Measurements from ENCODE around the gene SH2D6.
"Not testable (repeated sequence)": the region's sequence is repeated elsewhere in the genome, so short reads cannot be mapped to it uniquely, and the experiment has no call there.

Gene SH2D6

DNA sequence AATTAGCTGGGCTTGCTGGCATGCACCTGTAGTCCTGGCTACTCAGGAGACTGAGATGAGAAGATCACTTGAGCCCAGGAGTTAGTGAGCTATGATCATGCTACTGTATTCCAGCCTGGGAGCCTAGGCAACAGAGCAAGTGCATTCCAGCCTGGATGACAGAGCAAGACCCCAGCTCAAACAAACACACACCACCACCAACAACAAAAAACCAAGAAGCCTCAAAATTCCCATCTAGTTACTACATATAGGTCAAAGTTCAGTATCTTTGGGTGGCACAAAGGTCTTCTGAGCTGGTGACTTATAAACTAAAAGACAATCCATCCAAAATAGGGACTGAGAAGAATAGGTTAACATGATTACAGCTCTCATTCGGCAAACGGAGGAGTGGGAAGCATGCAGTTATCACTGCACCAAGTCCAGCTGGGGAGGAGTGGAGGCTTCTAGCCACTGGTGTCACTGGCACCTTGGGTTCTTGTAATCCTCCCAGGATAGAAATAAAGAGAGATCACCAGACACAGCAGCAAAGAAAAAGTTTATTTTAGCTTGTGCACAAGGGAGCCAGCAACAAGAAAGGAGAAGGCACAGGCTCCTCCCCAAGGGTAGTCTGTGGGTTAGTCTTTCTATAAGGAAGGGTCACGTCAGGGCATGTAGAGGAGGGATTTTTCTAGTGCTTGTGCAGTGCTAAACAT is 57.4 kb downstream of the SH2D6 start:
- Histone ChIP-seq H3K27me3 (ENCODE audit: insufficient read depth, low read length) (no peaks in the 10 kb centered on the region), H2AFZ (ENCODE audit: low read length, unreplicated experiment) (no peak overlapping the region), H3K4me3 (ENCODE audit: low read depth, low read length) (no peak overlapping the region), H3K36me3 (ENCODE audit: insufficient read depth, low read length) (no peaks in the 10 kb centered on the region), H3K79me2 (ENCODE audit: control insufficient read depth, insufficient read depth, low read length, unreplicated experiment) (no peaks in the 10 kb centered on the region), H3K27ac (ENCODE audit: low read depth, low read length) (no peak overlapping the region), H3K4me1 (ENCODE audit: control insufficient read depth, insufficient read depth, low read length, unreplicated experiment) (peaks cover 3% of the 10 kb centered on the region)

DNA sequence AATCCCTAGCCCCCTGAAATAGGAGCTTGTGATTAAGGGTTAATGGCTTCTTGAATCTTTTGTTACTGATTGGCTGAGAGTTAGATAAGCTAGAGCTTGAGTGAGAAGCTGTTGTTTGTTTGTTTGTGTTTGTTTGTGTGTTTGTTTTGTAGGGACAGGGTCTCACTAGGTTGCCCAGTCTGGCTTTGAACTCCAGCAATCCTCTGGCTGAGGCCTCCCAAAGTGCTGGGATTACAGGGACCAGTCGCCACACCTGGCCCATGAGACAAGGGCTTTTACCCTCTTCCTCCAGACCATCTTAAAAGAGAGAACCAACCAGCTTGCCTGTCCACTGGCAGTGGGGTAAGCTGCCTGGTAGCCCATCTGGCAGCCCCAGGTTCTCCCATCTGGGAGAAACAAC is 58.1 kb downstream of the SH2D6 start:
- Histone ChIP-seq H3K36me3 (ENCODE audit: insufficient read depth, low read length) (no peaks in the 10 kb centered on the region), H3K4me3 (ENCODE audit: low read depth, low read length) (no peak overlapping the region), H2AFZ (ENCODE audit: low read length, unreplicated experiment) (no peak overlapping the region), H3K27me3 (ENCODE audit: insufficient read depth, low read length) (no peaks in the 10 kb centered on the region), H3K27ac (ENCODE audit: low read depth, low read length) (no peak overlapping the region), H3K4me1 (ENCODE audit: control insufficient read depth, insufficient read depth, low read length, unreplicated experiment) (peaks cover 1% of the 10 kb centered on the region), H3K79me2 (ENCODE audit: control insufficient read depth, insufficient read depth, low read length, unreplicated experiment) (no peaks in the 10 kb centered on the region)

DNA sequence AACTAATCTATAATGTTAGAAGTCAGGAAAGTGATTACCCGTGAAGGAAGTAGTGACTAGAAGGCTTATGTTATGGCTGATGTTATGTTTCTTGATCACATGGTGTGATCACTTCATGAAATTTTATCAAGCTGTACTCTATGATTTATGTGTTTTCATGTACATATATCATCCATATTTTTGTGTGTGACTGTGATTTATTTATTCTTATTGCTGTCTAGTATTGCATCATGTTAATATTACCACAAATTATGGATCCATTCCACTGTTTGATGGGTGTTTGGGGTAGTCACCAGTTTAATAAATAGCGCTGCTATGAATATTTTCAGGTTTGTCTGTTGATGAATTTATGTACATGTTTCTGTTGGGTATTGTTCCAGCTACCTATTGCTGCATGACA is 59.4 kb downstream of the SH2D6 start:
- Histone ChIP-seq H3K27me3 (ENCODE audit: insufficient read depth, low read length) (no peaks in the 10 kb centered on the region), H3K4me3 (ENCODE audit: low read depth, low read length) (no peak overlapping the region), H3K4me1 (ENCODE audit: control insufficient read depth, insufficient read depth, low read length, unreplicated experiment) (no peaks in the 10 kb centered on the region), H3K79me2 (ENCODE audit: control insufficient read depth, insufficient read depth, low read length, unreplicated experiment) (no peaks in the 10 kb centered on the region), H2AFZ (ENCODE audit: low read length, unreplicated experiment) (no peak overlapping the region), H3K27ac (ENCODE audit: low read depth, low read length) (no peak overlapping the region), H3K36me3 (ENCODE audit: insufficient read depth, low read length) (no peaks in the 10 kb centered on the region)

DNA sequence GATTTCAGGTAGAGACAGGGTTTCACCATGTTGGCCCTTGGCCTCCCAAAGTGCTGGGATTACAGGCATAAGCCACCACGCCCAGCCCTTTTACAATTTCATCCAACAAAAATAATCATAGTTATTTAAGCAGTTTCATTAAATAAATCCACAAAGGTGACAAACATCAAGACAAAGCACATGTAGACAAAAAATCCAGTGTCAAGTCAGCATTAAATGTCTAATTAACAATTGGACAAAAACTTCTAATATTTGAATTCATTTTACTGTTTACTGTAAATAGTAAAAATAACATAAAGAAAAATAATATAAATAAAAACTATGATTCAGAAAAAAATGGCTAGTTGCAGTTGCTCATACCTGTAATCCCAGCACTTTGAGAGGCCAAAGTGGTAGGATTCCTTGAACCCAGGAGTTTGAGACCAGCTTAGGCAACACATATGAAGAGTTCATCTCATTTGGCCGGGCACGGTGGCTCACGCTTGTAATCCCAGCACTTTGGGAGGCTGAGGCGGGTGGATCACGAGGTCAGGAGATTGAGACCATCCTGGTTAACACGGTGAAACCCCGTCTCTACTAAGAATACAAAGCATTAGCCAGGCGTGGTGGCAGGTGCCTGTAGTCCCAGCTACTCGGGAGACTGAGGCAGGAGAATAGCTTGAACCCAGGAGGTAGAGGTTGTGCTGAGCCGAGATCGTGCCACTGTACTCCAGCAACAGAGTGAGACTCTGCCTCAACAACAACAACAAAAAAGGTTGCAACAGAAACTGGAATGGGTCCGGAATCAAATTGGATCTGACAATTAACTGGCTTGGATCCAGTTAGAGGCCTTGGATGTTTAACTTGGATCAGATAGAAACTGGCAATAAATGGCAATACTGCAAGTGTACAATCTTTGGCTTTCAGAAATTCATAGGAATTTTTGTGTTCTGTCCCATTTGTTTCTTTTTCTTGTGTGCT is 63.6 kb downstream of the SH2D6 start:
- no peaks in the 10 kb centered on the region for H3K79me2 ChIP-seq (ENCODE audit: control insufficient read depth, insufficient read depth, low read length, unreplicated experiment)
- no peak overlapping the region for H3K4me3 ChIP-seq (ENCODE audit: low read depth, low read length)
- no peak overlapping the region for H2AFZ ChIP-seq (ENCODE audit: low read length, unreplicated experiment)
- no peaks in the 10 kb centered on the region for H3K4me1 ChIP-seq (ENCODE audit: control insufficient read depth, insufficient read depth, low read length, unreplicated experiment)
- no peak overlapping the region for H3K27ac ChIP-seq (ENCODE audit: low read depth, low read length)
- H3K27me3 ChIP-seq (ENCODE audit: insufficient read depth, low read length) = no peaks in the 10 kb centered on the region
- H3K36me3 ChIP-seq (ENCODE audit: insufficient read depth, low read length) = no peaks in the 10 kb centered on the region

DNA sequence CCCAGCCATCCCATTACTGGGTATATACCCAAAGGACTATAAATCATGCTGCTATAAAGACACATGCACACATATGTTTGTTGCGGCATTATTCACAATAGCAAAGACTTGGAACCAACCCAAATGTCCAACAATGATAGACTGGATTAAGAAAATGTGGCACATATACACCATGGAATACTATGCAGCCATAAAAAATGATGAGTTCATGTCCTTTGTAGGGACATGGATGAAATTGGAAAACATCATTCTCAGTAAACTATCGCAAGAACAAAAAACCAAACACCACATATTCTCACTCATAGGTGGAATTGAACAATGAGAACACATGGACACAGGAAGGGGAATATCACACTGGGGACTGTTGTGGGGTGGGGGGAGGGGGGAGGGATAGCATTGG is 66.1 kb downstream of the SH2D6 start:
- not testable (repeated sequence) for H3K4me1 ChIP-seq (ENCODE audit: control insufficient read depth, insufficient read depth, low read length, unreplicated experiment); H3K27me3 ChIP-seq (ENCODE audit: insufficient read depth, low read length); H3K27ac ChIP-seq (ENCODE audit: low read depth, low read length); H2AFZ ChIP-seq (ENCODE audit: low read length, unreplicated experiment); H3K4me3 ChIP-seq (ENCODE audit: low read depth, low read length); H3K79me2 ChIP-seq (ENCODE audit: control insufficient read depth, insufficient read depth, low read length, unreplicated experiment); H3K36me3 ChIP-seq (ENCODE audit: insufficient read depth, low read length)

DNA sequence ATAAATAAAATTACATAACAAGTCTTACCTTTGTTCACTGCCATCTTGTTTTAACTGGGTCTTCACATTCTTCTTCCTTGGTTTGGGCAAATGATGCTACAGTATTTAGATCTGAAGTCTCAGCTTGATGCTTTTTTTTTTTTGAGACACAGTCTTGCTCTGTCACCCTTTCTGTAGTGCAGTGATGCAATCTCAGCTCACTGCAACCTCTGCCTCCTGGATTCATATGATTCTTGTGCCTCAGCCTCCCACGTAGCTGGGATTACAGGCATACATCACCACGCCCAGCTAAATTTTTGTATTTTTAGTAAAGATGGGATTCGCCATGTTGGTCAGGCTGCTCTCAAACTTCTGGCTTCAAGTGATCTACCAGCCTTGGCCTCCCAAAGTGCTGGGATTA is 67.3 kb downstream of the SH2D6 start:
- H3K27ac ChIP-seq (ENCODE audit: low read depth, low read length) = no peak overlapping the region
- no peak overlapping the region for H2AFZ ChIP-seq (ENCODE audit: low read length, unreplicated experiment)
- H3K27me3 ChIP-seq (ENCODE audit: insufficient read depth, low read length) = no peaks in the 10 kb centered on the region
- H3K36me3 ChIP-seq (ENCODE audit: insufficient read depth, low read length) = no peaks in the 10 kb centered on the region
- H3K79me2 ChIP-seq (ENCODE audit: control insufficient read depth, insufficient read depth, low read length, unreplicated experiment) = no peaks in the 10 kb centered on the region
- no peak overlapping the region for H3K4me3 ChIP-seq (ENCODE audit: low read depth, low read length)
- no peaks in the 10 kb centered on the region for H3K4me1 ChIP-seq (ENCODE audit: control insufficient read depth, insufficient read depth, low read length, unreplicated experiment)
